ENCODE measurements around the gene PAGE2B. TPM values are rescaled to one million over a fixed set of nuclear protein-coding genes. Genes with fewer than 3 reads are reported as not detected.

Gene PAGE2B
- total RNA-seq, 5 donors from 2014 or later (not counting 1 experiment from before 2014, with no cell fraction given): 0.59 to 1.6 (median 0.85) TPM; not detected in 2

Other genes starting within 250 kb of the PAGE2B start
- gene TRO, start 154.2 kb upstream of the PAGE2B start, total RNA-seq: 1 to 10 TPM in 4 of 5 donors, under 1 TPM in 1; 0.68 to 3.0 (median 1.9) TPM
- 1 to 10 TPM in 1 of 5 donors, under 1 TPM in 4; 0.18 to 1.4 (median 0.61) TPM for gene PFKFB1, start 80.8 kb upstream of the PAGE2B start, total RNA-seq
- gene APEX2, start 74.7 kb upstream of the PAGE2B start, total RNA-seq: 10 to 100 TPM in 3 of 5 donors, 1 to 10 TPM in 2; 7.5 to 17.2 (median 15.3) TPM
- gene ALAS2, start 44.1 kb upstream of the PAGE2B start, total RNA-seq: not detected
- not detected for gene PAGE2, start 14.0 kb downstream of the PAGE2B start, total RNA-seq
- gene PAGE5, start 145.3 kb downstream of the PAGE2B start, total RNA-seq: 1 to 10 TPM in 1 of 5 donors, under 1 TPM in 1, not detected in 3; 0.53 to 1.1 TPM
- not detected for gene PAGE3, start 189.9 kb downstream of the PAGE2B start, total RNA-seq

All from T-cell (primary cell).